H1 (cell line): Measurements from ENCODE around the gene ELOA. TPM values are rescaled to one million over a fixed set of nuclear protein-coding genes. Genes with fewer than 3 reads are reported as not detected.

Source experiments
- CTCF ChIA-PET: fragments of 300-600 bp; sonication (Branson Sonifier 250); formaldehyde crosslinking; loops from one replicate; lab custom pipeline; 2021; ENCODE audit not compliant: partially characterized antibody; lab: Charles Lee
- POLR2A ChIA-PET: fragments of 300-600 bp; sonication (Branson Sonifier 250); formaldehyde crosslinking; loops from one replicate; lab custom pipeline; 2021; ENCODE audit warnings: inconsistent platforms; ENCODE audit not compliant: partially characterized antibody; lab: Charles Lee
- DNase-seq, 2 experiments: peaks; one replicate each; pipeline versions ENCODE4 v3.0.0 to v3.0.0-alpha.2; 2010 to 2022; ENCODE audit warnings: low spot score in 2 of 2, low read depth in 1 of 2, mixed read lengths in 1 of 2
- FAIRE-seq: peaks from 2 replicates; lab custom pipeline; 2011; peaks lifted over from hg19 to GRCh38; lab: Jason Lieb, UNC
- H2AFZ ChIP-seq: 2 replicates; pipeline ENCODE4 v1.8.1; 2012; ENCODE audit warnings: low read length, inconsistent platforms
- H2AK5ac ChIP-seq: 2 replicates; pipeline ENCODE4 v1.6.1; 2013; ENCODE audit warnings: low read depth, low read length
- H2BK120ac ChIP-seq: replicated peaks from 2 replicates; pipeline ENCODE3; 2013; ENCODE audit warnings: low read depth, low read length, inconsistent platforms
- H2BK12ac ChIP-seq: 2 replicates; pipeline ENCODE4 v1.6.1; 2013; ENCODE audit warnings: low read depth, low read length
- H2BK15ac ChIP-seq: 2 replicates; pipeline ENCODE4 v1.6.1; 2013; ENCODE audit warnings: low read length
- H2BK20ac ChIP-seq: 2 replicates; pipeline ENCODE4 v1.6.1; 2013; ENCODE audit warnings: low read length
- H2BK5ac ChIP-seq: 2 replicates; pipeline ENCODE4 v1.6.1; 2013; ENCODE audit warnings: low read depth, low read length
- H3K14ac ChIP-seq: 2 replicates; pipeline ENCODE4 v1.6.1; 2013; ENCODE audit warnings: inconsistent platforms; ENCODE audit not compliant: insufficient read length
- H3K18ac ChIP-seq: 2 replicates; pipeline ENCODE4 v1.6.1; 2013; ENCODE audit warnings: low read length; ENCODE audit errors: extremely low read depth
- H3K23ac ChIP-seq: 2 replicates; pipeline ENCODE4 v1.6.1; 2013; ENCODE audit warnings: inconsistent platforms; ENCODE audit not compliant: insufficient read length
- H3K23me2 ChIP-seq: 2 replicates; pipeline ENCODE4 v1.6.1; 2013; ENCODE audit warnings: low read depth, low read length
- H3K27ac ChIP-seq: 2 replicates; pipeline ENCODE4 v1.6.1; 2011; ENCODE audit warnings: low read depth, low read length, inconsistent platforms
- H3K27me3 ChIP-seq, 4 experiments: replicated peaks in 1 of 4; 1 replicate in 1 of 4; 2 replicates in 3 of 4; pipeline versions ENCODE4 v1.6.1 to v1.8.1; 2011 to 2013; ENCODE audit warnings: low read length in 3 of 4, mild to moderate bottlenecking in 3 of 4, inconsistent platforms in 2 of 4, mixed read lengths in 2 of 4, moderate library complexity in 1 of 4; ENCODE audit not compliant: control insufficient read depth in 3 of 4, insufficient read depth in 3 of 4; ENCODE audit errors: extremely low read depth in 1 of 4
- H3K36me3 ChIP-seq, 4 experiments: 2 replicates each; pipeline versions ENCODE4 v1.6.1 to v1.8.1; 2011 to 2013; ENCODE audit warnings: mild to moderate bottlenecking in 4 of 4, low read length in 3 of 4, moderate library complexity in 2 of 4, control low read depth in 1 of 4, inconsistent platforms in 1 of 4; ENCODE audit not compliant: insufficient read depth in 4 of 4, control insufficient read depth in 2 of 4
- H3K4ac ChIP-seq: replicated peaks from 2 replicates; pipeline ENCODE3; 2013; ENCODE audit warnings: low read length, low read depth, mixed read lengths, inconsistent platforms; ENCODE audit not compliant: insufficient read length
- H3K4me1 ChIP-seq, 4 experiments: replicated peaks in 1 of 4; 1 replicate in 1 of 4; 2 replicates in 3 of 4; pipeline versions ENCODE4 v1.6.1 to v1.8.1; 2011 to 2013; ENCODE audit warnings: low read length in 3 of 4, inconsistent platforms in 2 of 4, mixed read lengths in 1 of 4; ENCODE audit not compliant: insufficient read depth in 4 of 4, control insufficient read depth in 3 of 4
- H3K4me2 ChIP-seq, 2 experiments: 2 replicates each; pipeline versions ENCODE4 v1.6.1 to v1.8.1; 2011 to 2013; ENCODE audit warnings: low read depth in 2 of 2, low read length in 2 of 2, control low read depth in 1 of 2, inconsistent platforms in 1 of 2, mild to moderate bottlenecking in 1 of 2; ENCODE audit not compliant: insufficient read depth in 1 of 2
- H3K4me3 ChIP-seq, 4 experiments: fragments of 200-600, 300-600 bp in 1 of 4; sonication (generic), shearing (Covaris generic), sonication (Bioruptor Twin) in 1 of 4; 2 replicates each; pipeline versions ENCODE4 v1.5.1 to v1.8.1; 2011 to 2016; ENCODE audit warnings: low read length in 4 of 4, low read depth in 3 of 4, control low read depth in 2 of 4, inconsistent platforms in 2 of 4, mild to moderate bottlenecking in 2 of 4, mixed read lengths in 1 of 4, moderate library complexity in 1 of 4; ENCODE audit not compliant: insufficient read depth in 2 of 4; ENCODE audit errors: extremely low read depth in 1 of 4
- H3K56ac ChIP-seq: replicated peaks from 2 replicates; pipeline ENCODE3; 2013; ENCODE audit warnings: low read depth, mild to moderate bottlenecking, mixed read lengths, low read length, inconsistent platforms; ENCODE audit not compliant: insufficient read length
- H3K79me1 ChIP-seq: 2 replicates; pipeline ENCODE4 v1.6.1; 2013; ENCODE audit warnings: low read depth, low read length, control low read depth
- H3K79me2 ChIP-seq, 2 experiments: 2 replicates each; pipeline versions ENCODE4 v1.6.1 to v1.8.1; 2012 to 2013; ENCODE audit warnings: low read length in 2 of 2, mild to moderate bottlenecking in 2 of 2, inconsistent platforms in 1 of 2; ENCODE audit not compliant: insufficient read depth in 2 of 2, control insufficient read depth in 1 of 2
- H3K9ac ChIP-seq, 4 experiments: replicated peaks in 1 of 4; 1 replicate in 1 of 4; 2 replicates in 3 of 4; pipeline versions ENCODE4 v1.6.1 to v1.8.1; 2011 to 2013; ENCODE audit warnings: low read depth in 3 of 4, low read length in 3 of 4, control low read depth in 2 of 4, mild to moderate bottlenecking in 2 of 4, moderate library complexity in 2 of 4, inconsistent platforms in 1 of 4; ENCODE audit errors: extremely low read depth in 1 of 4
- H3K9me3 ChIP-seq, 2 experiments: 2 replicates each; pipeline versions ENCODE4 v1.6.1 to v1.8.1; 2012 to 2013; ENCODE audit warnings: mild to moderate bottlenecking in 2 of 2, moderate library complexity in 2 of 2, control low read depth in 1 of 2, inconsistent platforms in 1 of 2, low read depth in 1 of 2, low read length in 1 of 2, mixed read lengths in 1 of 2; ENCODE audit not compliant: insufficient read depth in 2 of 2
- H4K20me1 ChIP-seq, 2 experiments: replicated peaks in 1 of 2; 2 replicates each; pipeline versions ENCODE3 to v1.8.1; 2011 to 2013; ENCODE audit warnings: inconsistent platforms in 2 of 2, low read length in 2 of 2, mild to moderate bottlenecking in 1 of 2; ENCODE audit not compliant: insufficient read depth in 2 of 2, control insufficient read depth in 1 of 2
- H4K5ac ChIP-seq: 2 replicates; pipeline ENCODE4 v1.6.1; 2013; ENCODE audit warnings: low read length, low read depth, mixed read lengths, inconsistent platforms; ENCODE audit not compliant: insufficient read length
- H4K8ac ChIP-seq: 2 replicates; pipeline ENCODE4 v1.8.0; 2013; ENCODE audit warnings: mild to moderate bottlenecking, moderate library complexity, low read length, inconsistent platforms; ENCODE audit not compliant: insufficient read depth; ENCODE audit errors: extremely low read depth
- H4K91ac ChIP-seq: replicated peaks from 2 replicates; pipeline ENCODE3; 2013; ENCODE audit warnings: low read length, mixed read lengths, inconsistent platforms; ENCODE audit not compliant: insufficient read length
- BRCA1 ChIP-seq: IDR thresholded peaks from 2 replicates; pipeline ENCODE4 v1.6.1; 2012; ENCODE audit warnings: low read depth, low read length, improper control_type of control experiment
- CBX8 ChIP-seq: fragments of 300-800, 300-1000 bp; sonication (generic); IDR thresholded peaks from 2 replicates; pipeline ENCODE4 v1.7.1; 2016; ENCODE audit warnings: low read depth, low read length, borderline replicate concordance
- EP300 ChIP-seq, 2 experiments: IDR thresholded peaks; 1 replicate in 1 of 2; 2 replicates in 1 of 2; pipeline ENCODE4 v1.6.1; 2011 to 2012; ENCODE audit warnings: low read depth in 2 of 2, low read length in 2 of 2, mild to moderate bottlenecking in 2 of 2, borderline replicate concordance in 1 of 2, inconsistent platforms in 1 of 2, moderate library complexity in 1 of 2
- HDAC2 ChIP-seq, 2 experiments: fragments of 300-600 bp in 1 of 2; sonication (generic) in 1 of 2; IDR thresholded peaks; 2 replicates each; pipeline ENCODE4 v1.6.1; 2011 to 2012; ENCODE audit warnings: low read depth in 2 of 2, low read length in 2 of 2, mild to moderate bottlenecking in 2 of 2, moderate library complexity in 2 of 2, borderline replicate concordance in 1 of 2, inconsistent platforms in 1 of 2
- KDM5A ChIP-seq: fragments of 200-600 bp; IDR thresholded peaks from 2 replicates; pipeline ENCODE4 v1.7.1; 2012; ENCODE audit warnings: mild to moderate bottlenecking, low read length, inconsistent platforms, mixed read lengths
- POLR2A ChIP-seq, 2 experiments: IDR thresholded peaks; 1 replicate in 1 of 2; 2 replicates in 1 of 2; pipeline ENCODE4 v1.6.1; 2011; ENCODE audit warnings: low read depth in 2 of 2, low read length in 2 of 2, mild to moderate bottlenecking in 2 of 2; ENCODE audit errors: control extremely low read depth in 1 of 2
- RBBP5 ChIP-seq: IDR thresholded peaks from 2 replicates; pipeline ENCODE4 v1.7.1; 2012; ENCODE audit warnings: low read depth, mild to moderate bottlenecking, inconsistent platforms, low read length, moderate library complexity, borderline replicate concordance
- TAF7 ChIP-seq: optimal IDR thresholded peaks from 2 replicates; pipeline ENCODE3; 2011; ENCODE audit warnings: low read depth, mild to moderate bottlenecking, inconsistent platforms, low read length, moderate library complexity, borderline replicate concordance
- TEAD4 ChIP-seq: IDR thresholded peaks from 2 replicates; pipeline ENCODE4 v1.6.1; 2012; ENCODE audit warnings: low read depth, low read length, inconsistent platforms, mixed read lengths
- ZNF274 ChIP-seq: IDR thresholded peaks from 2 replicates; pipeline ENCODE4 v1.7.0; 2012; ENCODE audit warnings: low read length, borderline replicate concordance; ENCODE audit errors: extremely low read depth
- WGBS, 2 experiments: shearing (Covaris generic) in 1 of 2; methylation state at CpG; one replicate each; pipeline versions ENCODE4 v1.1.6 to v1.1.7; 2013 to 2015; ENCODE audit warnings: low lambda C conversion rate in 2 of 2, mixed read lengths in 2 of 2, inconsistent platforms in 1 of 2, low coverage in 1 of 2, missing lambda C conversion rate in 1 of 2; ENCODE audit not compliant: insufficient replicate concordance in 2 of 2, insufficient coverage in 1 of 2, insufficient read length in 1 of 2; ENCODE audit errors: extremely low coverage in 1 of 2, missing lambda C conversion rate in 1 of 2; 5-methylcytosine and 5-hydroxymethylcytosine counted together
- polyA plus RNA-seq, 7 experiments: library from polyadenylated mRNA; depleted of rRNA in 3 of 7; stranded (reverse) in 5 of 7; unstranded in 2 of 7; fragments of >200 nt in 5 of 7; fragments of 200-250 nt in 2 of 7; gene quantifications; 1 replicate in 5 of 7; 2 replicates in 1 of 7; 4 replicates in 1 of 7; pipeline versions ENCODE4 v1.2.1 to v1.2.3, GENCODE V29; 2011 to 2013; ENCODE audit warnings: missing spikeins in 2 of 7, mixed read lengths in 2 of 7
- total RNA-seq: library from RNA; stranded (reverse); fragmentation: NEBNext Ultra II Directional; extraction: Animal tissue kit (Norgen Biotek cat#: 25700); gene quantifications from 2 replicates; pipeline ENCODE4 v1.2.1, GENCODE V29; 2021
- TF ChIP-seq, protein P1 (sequence below), 3 experiments: IDR thresholded peaks; 1 replicate in 2 of 3; 2 replicates in 1 of 3; pipeline versions ENCODE4 v1.5.1 to v1.6.1; 2011; ENCODE audit warnings: low read length in 3 of 3, mild to moderate bottlenecking in 3 of 3, inconsistent platforms in 2 of 3, low read depth in 1 of 3, moderate library complexity in 1 of 3; ENCODE audit not compliant: insufficient read depth in 1 of 3; ENCODE audit errors: control extremely low read depth in 1 of 3

ELOA gene
- total and polyA plus RNA-seq, 2 of the 8 experiments (the other 6 are each of a cell fraction or from before 2014, with no cell fraction given), result 15.7 to 61.1 TPM

DNA sequence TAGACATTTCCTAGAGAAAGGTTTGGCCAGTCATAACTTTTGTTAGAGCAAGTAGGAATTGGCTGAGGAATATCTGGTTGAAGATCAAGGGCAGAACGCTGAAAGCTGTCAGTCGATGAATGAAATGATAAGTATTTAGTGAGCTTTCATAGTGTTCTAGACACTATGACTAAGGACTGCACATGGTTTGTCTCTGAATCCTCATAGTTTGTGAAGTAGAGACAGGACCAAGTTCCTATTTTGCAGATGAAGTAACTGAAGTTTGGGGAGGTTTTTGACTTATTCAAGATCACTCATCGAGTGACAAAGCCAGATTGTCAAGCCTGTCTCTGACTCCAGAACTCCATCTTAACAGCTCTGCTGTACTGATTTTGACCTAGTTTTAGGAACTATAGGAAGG lies 4.7 kb downstream of the ELOA start:
- Histone ChIP-seq H2BK15ac (no peak overlapping the region), H3K23me2 (peaks cover 2% of the 10 kb centered on the region; the same call in 1 of the 2 replicates), H3K23ac (no peak overlapping the region), H3K14ac (no peak overlapping the region), H3K56ac (no peak overlapping the region), H3K4me3 (no peak overlapping the region), H4K5ac (no peak overlapping the region), H3K9me3 (no peaks in the 10 kb centered on the region), H3K18ac (no peak overlapping the region), H3K4me2 (no peak overlapping the region), H2BK5ac (no peak overlapping the region), H4K91ac (no peak overlapping the region), H4K8ac (no peak overlapping the region), H2AK5ac (no peak overlapping the region), H3K4ac (no peak overlapping the region), H4K20me1 (peaks cover 15 to 16% of the 10 kb centered on the region in 2 experiments), H3K9ac (no peak overlapping the region), H3K79me2 (peaks cover 19 to 57% of the 10 kb centered on the region in 2 experiments), H3K27ac (no peak overlapping the region), H2AFZ (no peak overlapping the region), H3K27me3 (no peaks in the 10 kb centered on the region), H3K36me3 (peaks cover 17 to 37% (median 27%) of the 10 kb centered on the region in 4 experiments), H2BK120ac (no peak overlapping the region), H3K79me1 (peaks cover 7% of the 10 kb centered on the region), H3K4me1 (peaks cover 0 to 4% (median 3%) of the 10 kb centered on the region in 4 experiments; a peak in 3 of 7 replicates), H2BK12ac (no peak overlapping the region), H2BK20ac (no peak overlapping the region)
- WGBS, 2 experiments, result 98% methylated on average over 3 of the region's 3 CpGs; no CpG with 5 or more reads in 1 of the 2 experiments
- CTCF ChIA-PET, result interaction anchor here (1.1 to 3.1 kb wide), 4 partner anchors 9 to 56 kb away, joined by 3 to 8 read pairs (median 4); partner anchors contain the start of gene RPL11
- no peak for DNase-seq
- POLR2A ChIA-PET, result interaction anchor here (13.6 kb wide), 1 partner anchor 51 kb away, joined by 190 read pairs; the partner anchor contains the start of gene RPL11
- no peak for FAIRE-seq
- no peak for TF ChIP-seq BRCA1
- TF ChIP-seq EP300 (IDR thresholded peaks at IDR 0.05; ENCODE audit: borderline replicate concordance in 1 of 2, low read depth in 2 of 2, low read length in 2 of 2), result no peak
- TF ChIP-seq, protein P1, sequence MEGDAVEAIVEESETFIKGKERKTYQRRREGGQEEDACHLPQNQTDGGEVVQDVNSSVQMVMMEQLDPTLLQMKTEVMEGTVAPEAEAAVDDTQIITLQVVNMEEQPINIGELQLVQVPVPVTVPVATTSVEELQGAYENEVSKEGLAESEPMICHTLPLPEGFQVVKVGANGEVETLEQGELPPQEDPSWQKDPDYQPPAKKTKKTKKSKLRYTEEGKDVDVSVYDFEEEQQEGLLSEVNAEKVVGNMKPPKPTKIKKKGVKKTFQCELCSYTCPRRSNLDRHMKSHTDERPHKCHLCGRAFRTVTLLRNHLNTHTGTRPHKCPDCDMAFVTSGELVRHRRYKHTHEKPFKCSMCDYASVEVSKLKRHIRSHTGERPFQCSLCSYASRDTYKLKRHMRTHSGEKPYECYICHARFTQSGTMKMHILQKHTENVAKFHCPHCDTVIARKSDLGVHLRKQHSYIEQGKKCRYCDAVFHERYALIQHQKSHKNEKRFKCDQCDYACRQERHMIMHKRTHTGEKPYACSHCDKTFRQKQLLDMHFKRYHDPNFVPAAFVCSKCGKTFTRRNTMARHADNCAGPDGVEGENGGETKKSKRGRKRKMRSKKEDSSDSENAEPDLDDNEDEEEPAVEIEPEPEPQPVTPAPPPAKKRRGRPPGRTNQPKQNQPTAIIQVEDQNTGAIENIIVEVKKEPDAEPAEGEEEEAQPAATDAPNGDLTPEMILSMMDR (IDR thresholded peaks at IDR 0.05; ENCODE audit: control extremely low read depth in 1 of 3, insufficient read depth in 1 of 3, low read depth in 1 of 3, low read length in 3 of 3), result no peak
- no peak for TF ChIP-seq KDM5A
- TF ChIP-seq POLR2A (IDR thresholded peaks at IDR 0.05; ENCODE audit: control extremely low read depth in 1 of 2, low read depth in 2 of 2, low read length in 2 of 2), result no peak
- TF ChIP-seq CBX8, result no peak
- no peak for TF ChIP-seq TAF7
- no peak for TF ChIP-seq TEAD4
- TF ChIP-seq RBBP5, result no peak
- TF ChIP-seq HDAC2 (IDR thresholded peaks at IDR 0.05; ENCODE audit: borderline replicate concordance in 1 of 2, low read depth in 2 of 2, low read length in 2 of 2), result no peak
- TF ChIP-seq ZNF274, result no peak
